NCI-H526 treated with DMSO at 0.1 percent for 48 hours (cell line): ENCODE measurements around the gene ADI1.

Experiments used
- DNase-seq: peaks from one replicate; lab custom pipeline; 2025; lab: John Stamatoyannopoulos, UW

Gene ADI1

GRCh38 chr2:3480352-3481010, 38.9 kb downstream of the ADI1 start:
- no peak for DNase-seq

- DNase-seq: no peak
These were observed 39.7 kb downstream of the ADI1 start for GRCh38 chr2:3479430-3480320.

- DNase-seq: no peak
These were observed 40.4 kb downstream of the ADI1 start for GRCh38 chr2:3478846-3479385.

GRCh38 chr2:3476985-3477327, 42.4 kb downstream of the ADI1 start:
- DNase-seq: no peak

- DNase-seq: no peak
These were observed 42.9 kb downstream of the ADI1 start for GRCh38 chr2:3476321-3476984.

- DNase-seq: no peak
These were observed 43.6 kb downstream of the ADI1 start for GRCh38 chr2:3475771-3476170.

GRCh38 chr2:3472966-3473365, 46.4 kb downstream of the ADI1 start:
- no peak for DNase-seq

GRCh38 chr2:3472296-3472695, 47.0 kb downstream of the ADI1 start:
- DNase-seq: no peak

GRCh38 chr2:3470856-3471737, 48.2 kb downstream of the ADI1 start:
- DNase-seq: no peak

GRCh38 chr2:3470166-3470651, 49.1 kb downstream of the ADI1 start:
- DNase-seq: no peak

- DNase-seq: no peak
These were observed 49.8 kb downstream of the ADI1 start for GRCh38 chr2:3469486-3469885.

- DNase-seq: no peak
These were observed 50.9 kb downstream of the ADI1 start for GRCh38 chr2:3468296-3468988.

GRCh38 chr2:3467654-3468053, 51.7 kb downstream of the ADI1 start:
- DNase-seq: no peak

- no peak for DNase-seq
These were observed 52.4 kb downstream of the ADI1 start for GRCh38 chr2:3466966-3467365.

- no peak for DNase-seq
These were observed 52.9 kb downstream of the ADI1 start for GRCh38 chr2:3466482-3466863.

GRCh38 chr2:3465844-3466481, 53.4 kb downstream of the ADI1 start:
- DNase-seq: no peak

- no peak for DNase-seq
These were observed 54.0 kb downstream of the ADI1 start for GRCh38 chr2:3465328-3465727.

GRCh38 chr2:3464401-3465005, 54.8 kb downstream of the ADI1 start:
- DNase-seq: no peak

GRCh38 chr2:3463944-3464343, 55.4 kb downstream of the ADI1 start:
- DNase-seq: no peak

- no peak for DNase-seq
These were observed 56.0 kb downstream of the ADI1 start for GRCh38 chr2:3463186-3463835.
